Liver (tissue), 9 donors: ENCODE measurements around the gene SMPD3. TPM values are rescaled to one million over a fixed set of nuclear protein-coding genes. Genes with fewer than 3 reads are reported as not detected.

Experiments used
- DNase-seq: peaks from one replicate; pipeline ENCODE4 v3.0.0-alpha.2; 2017; ENCODE audit warnings: low spot score
- H3K27ac ChIP-seq, 2 donors: one replicate each; pipeline ENCODE4 v1.7.0; 2013; ENCODE audit warnings: inconsistent platforms in 2 of 2, low read length in 2 of 2, control low read depth in 1 of 2, low read depth in 1 of 2, mild to moderate bottlenecking in 1 of 2
- H3K27me3 ChIP-seq, 4 donors: one replicate each; pipeline versions ENCODE4 v1.6.1 to v1.7.0; 2013; ENCODE audit warnings: low read length in 3 of 4, inconsistent platforms in 1 of 4, mild to moderate bottlenecking in 1 of 4, moderate library complexity in 1 of 4; ENCODE audit not compliant: control insufficient read depth in 4 of 4, insufficient read depth in 4 of 4
- H3K36me3 ChIP-seq, 4 donors: one replicate each; pipeline versions ENCODE4 v1.6.1 to v1.7.0; 2013; ENCODE audit warnings: low read length in 3 of 4, mild to moderate bottlenecking in 3 of 4, low read depth in 1 of 4, moderate library complexity in 1 of 4; ENCODE audit not compliant: control insufficient read depth in 4 of 4, insufficient read depth in 3 of 4
- H3K4me1 ChIP-seq, 4 donors: one replicate each; pipeline versions ENCODE4 v1.6.1 to v1.7.0; 2013; ENCODE audit warnings: low read length in 3 of 4, mild to moderate bottlenecking in 3 of 4, moderate library complexity in 1 of 4; ENCODE audit not compliant: control insufficient read depth in 4 of 4, insufficient read depth in 4 of 4
- H3K4me3 ChIP-seq, 3 donors: one replicate each; pipeline versions ENCODE4 v1.6.1 to v1.7.0; 2013; ENCODE audit warnings: low read length in 3 of 3, control low read depth in 1 of 3, low read depth in 1 of 3, mild to moderate bottlenecking in 1 of 3
- H3K9ac ChIP-seq, 2 donors: one replicate each; pipeline ENCODE4 v1.7.0; 2013; ENCODE audit warnings: low read length in 2 of 2, mild to moderate bottlenecking in 2 of 2, moderate library complexity in 2 of 2, control low read depth in 1 of 2, low read depth in 1 of 2
- H3K9me3 ChIP-seq, 4 donors: one replicate each; pipeline versions ENCODE4 v1.6.1 to v1.7.0; 2013; ENCODE audit warnings: low read length in 3 of 4; ENCODE audit not compliant: control insufficient read depth in 4 of 4
- ATF3 ChIP-seq: IDR thresholded peaks from 2 replicates; pipeline ENCODE4 v1.6.1; 2016; ENCODE audit warnings: antibody characterized with exemption
- CTCF ChIP-seq: fragments of 150-350 bp; IDR thresholded peaks from 2 replicates; pipeline ENCODE4 v1.5.1; 2017; ENCODE audit warnings: improper control_type of control experiment, low read depth, low read length; ENCODE audit not compliant: missing input control
- FOXA1 ChIP-seq: IDR thresholded peaks from 2 replicates; pipeline ENCODE4 v1.6.1; 2016; ENCODE audit warnings: antibody characterized with exemption
- FOXA2 ChIP-seq: IDR thresholded peaks from 2 replicates; pipeline ENCODE4 v1.6.1; 2016; ENCODE audit warnings: antibody characterized with exemption
- GABPA ChIP-seq, 2 donors: IDR thresholded peaks in 1 of 2; conservative IDR thresholded peaks in 1 of 2; 2 replicates each; pipeline ENCODE4 v1.6.1; 2016; ENCODE audit warnings: antibody characterized with exemption in 2 of 2, mild to moderate bottlenecking in 1 of 2, moderate library complexity in 1 of 2
- HNF4A ChIP-seq, 2 donors: conservative IDR thresholded peaks; 2 replicates each; pipeline ENCODE4 v1.6.1; 2016; ENCODE audit warnings: antibody characterized with exemption in 2 of 2, mild to moderate bottlenecking in 2 of 2
- HNF4G ChIP-seq: IDR thresholded peaks from 2 replicates; pipeline ENCODE4 v1.6.1; 2016; ENCODE audit warnings: antibody characterized with exemption
- JUND ChIP-seq, 2 donors: IDR thresholded peaks; 2 replicates each; pipeline ENCODE4 v1.6.1; 2016; ENCODE audit warnings: antibody characterized with exemption in 2 of 2
- MAX ChIP-seq: IDR thresholded peaks from 2 replicates; pipeline ENCODE4 v1.6.1; 2016; ENCODE audit warnings: antibody characterized with exemption
- NR2F2 ChIP-seq: IDR thresholded peaks from 2 replicates; pipeline ENCODE4 v1.6.1; 2016; ENCODE audit warnings: antibody characterized with exemption
- RAD21 ChIP-seq, 2 donors: IDR thresholded peaks; 2 replicates each; pipeline ENCODE4 v1.6.1; 2016; ENCODE audit warnings: antibody characterized with exemption in 2 of 2, mild to moderate bottlenecking in 2 of 2
- REST ChIP-seq: IDR thresholded peaks from 2 replicates; pipeline ENCODE4 v1.6.1; 2016; ENCODE audit warnings: antibody characterized with exemption, mild to moderate bottlenecking
- RXRA ChIP-seq, 2 donors: IDR thresholded peaks; 2 replicates each; pipeline ENCODE4 v1.6.1; 2017 to 2018; ENCODE audit warnings: antibody characterized with exemption in 2 of 2, mild to moderate bottlenecking in 1 of 2
- SP1 ChIP-seq: IDR thresholded peaks from 2 replicates; pipeline ENCODE4 v1.6.1; 2018; ENCODE audit warnings: antibody characterized with exemption, mild to moderate bottlenecking
- TAF1 ChIP-seq: conservative IDR thresholded peaks from 2 replicates; pipeline ENCODE4 v1.6.1; 2016; ENCODE audit warnings: antibody characterized with exemption, mild to moderate bottlenecking
- WGBS: extraction: QIAGEN DNeasy Blood & Tissue Kit; methylation state at CpG from one replicate; pipeline ENCODE4 v1.1.7; 2013; 5-methylcytosine and 5-hydroxymethylcytosine counted together
- polyA plus RNA-seq, 2 donors: library from polyadenylated mRNA; stranded (reverse) in 1 of 2; unstranded in 1 of 2; fragments of 200-250 nt in 1 of 2; fragments of >200 nt in 1 of 2; fragmentation: Nextera tagmentation in 1 of 2; extraction: Ambion mirVana in 1 of 2; gene quantifications; one replicate each; pipeline versions ENCODE4 v1.2.1 to v1.2.3, GENCODE V29; 2013 to 2015
- total RNA-seq, 2 donors: library from RNA; depleted of rRNA; stranded (reverse); fragments of >200 nt; gene quantifications; one replicate each; pipeline ENCODE4 v1.2.3, GENCODE V29; 2014
- donor health status: healthy.
- donor health status: healthy.
- donor health status: healthy.
- donor health status: healthy.
- donor health status: healthy.

The SMPD3 gene
- total and polyA plus RNA-seq, 4 donors: 0.33 to 10.6 (median 2.7) TPM

GRCh38 chr16:68454920-68455435 is 6.7 kb upstream of the SMPD3 start (continued):
- no peak for TF ChIP-seq CTCF
- TF ChIP-seq FOXA1: no peak
- TF ChIP-seq FOXA2: no peak
- no peak for TF ChIP-seq JUND (IDR thresholded peaks at IDR 0.05)

GRCh38 chr16:68453816-68454215 is 5.5 kb upstream of the SMPD3 start:
- Histone ChIP-seq H3K9ac (no peak overlapping the region), H3K4me1 (peaks cover 0 to 4% (median under 1%) of the 10 kb centered on the region in 4 donors), H3K27me3 (no peaks in the 10 kb centered on the region), H3K27ac (no peak overlapping the region), H3K36me3 (no peaks in the 10 kb centered on the region), H3K9me3 (no peaks in the 10 kb centered on the region), H3K4me3 (no peak overlapping the region)
- 94% methylated on average over 2 of the region's 2 CpGs for WGBS
- TF ChIP-seq FOXA1: no peak
- no peak for TF ChIP-seq FOXA2
- TF ChIP-seq RAD21 (IDR thresholded peaks at IDR 0.05): no peak
- no peak for TF ChIP-seq REST
- no peak for TF ChIP-seq HNF4G
- TF ChIP-seq GABPA (IDR thresholded peaks at IDR 0.05 in 1 of 2, conservative IDR thresholded peaks at IDR 0.05 in 1 of 2): no peak
- no peak for TF ChIP-seq HNF4A (conservative IDR thresholded peaks at IDR 0.05)
- no peak for TF ChIP-seq SP1
- TF ChIP-seq JUND (IDR thresholded peaks at IDR 0.05): no peak
- no peak for TF ChIP-seq NR2F2
- DNase-seq: no peak

GRCh38 chr16:68452176-68452575 is 3.9 kb upstream of the SMPD3 start:
- peaks cover 8 to 20% (median 12%) of the 10 kb centered on the region in 4 donors for H3K4me1 ChIP-seq
- 34% methylated on average over 1 of the region's 1 CpG for WGBS
- H3K27ac ChIP-seq: no peak overlapping the region
- H3K9ac ChIP-seq: no peak overlapping the region
- TF ChIP-seq JUND (IDR thresholded peaks at IDR 0.05): no peak
- TF ChIP-seq RXRA (IDR thresholded peaks at IDR 0.05): no peak
- no peak for TF ChIP-seq GABPA (IDR thresholded peaks at IDR 0.05 in 1 of 2, conservative IDR thresholded peaks at IDR 0.05 in 1 of 2)
- no peak for TF ChIP-seq ATF3
- no peak for TF ChIP-seq MAX
- TF ChIP-seq FOXA1: no peak
- TF ChIP-seq FOXA2: no peak
- TF ChIP-seq CTCF: no peak
- TF ChIP-seq SP1: no peak
- no peak for TF ChIP-seq RAD21 (IDR thresholded peaks at IDR 0.05)
- TF ChIP-seq NR2F2: no peak
- no peak for TF ChIP-seq TAF1
- no peak for TF ChIP-seq REST
- no peaks in the 10 kb centered on the region for H3K27me3 ChIP-seq
- DNase-seq: no peak
- no peaks in the 10 kb centered on the region for H3K9me3 ChIP-seq
- no peaks in the 10 kb centered on the region for H3K36me3 ChIP-seq
- no peak overlapping the region for H3K4me3 ChIP-seq
